Epithelial cell of prostate (primary cell): ENCODE results near the gene TDG.
"Not testable (repeated sequence)": the region's sequence is repeated elsewhere in the genome, so short reads cannot be mapped to it uniquely, and the experiment has no call there.

Source experiments
- DNase-seq: peaks from one replicate; pipeline ENCODE4 v3.0.0-alpha.2; 2011; ENCODE audit warnings: low read depth, low spot score
- H3K27ac ChIP-seq: fragments of 450-650 bp; 2 replicates; pipeline ENCODE4 v1.5.1; 2017; ENCODE audit warnings: mild to moderate bottlenecking

TDG gene

GRCh38 chr12:104012331-104012730 lies 46.7 kb downstream of the TDG start:
- H3K27ac ChIP-seq, result no peak overlapping the region
- no peak for DNase-seq

DNA sequence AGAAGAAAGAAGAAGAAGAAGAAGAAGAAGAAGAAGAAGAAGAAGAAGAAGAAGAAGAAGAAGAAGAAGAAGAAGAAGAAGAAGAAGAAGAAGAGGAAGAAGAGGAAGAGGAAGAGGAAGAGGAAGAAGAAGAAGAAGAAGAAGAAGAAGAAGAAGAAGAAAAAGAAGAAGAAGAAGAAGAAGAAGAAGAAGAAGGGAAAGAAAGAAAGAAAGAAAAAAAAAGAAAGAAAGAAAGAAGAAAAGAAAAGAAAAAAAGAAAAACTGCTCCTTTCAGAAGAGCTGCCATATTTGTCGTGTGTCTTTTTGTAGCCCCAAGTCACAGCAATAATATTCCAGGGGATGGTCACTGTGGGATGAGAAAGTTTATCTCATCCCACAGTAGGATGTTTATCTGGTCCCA lies 56.2 kb downstream of the TDG start:
- not testable (repeated sequence) for DNase-seq, H3K27ac ChIP-seq

DNA sequence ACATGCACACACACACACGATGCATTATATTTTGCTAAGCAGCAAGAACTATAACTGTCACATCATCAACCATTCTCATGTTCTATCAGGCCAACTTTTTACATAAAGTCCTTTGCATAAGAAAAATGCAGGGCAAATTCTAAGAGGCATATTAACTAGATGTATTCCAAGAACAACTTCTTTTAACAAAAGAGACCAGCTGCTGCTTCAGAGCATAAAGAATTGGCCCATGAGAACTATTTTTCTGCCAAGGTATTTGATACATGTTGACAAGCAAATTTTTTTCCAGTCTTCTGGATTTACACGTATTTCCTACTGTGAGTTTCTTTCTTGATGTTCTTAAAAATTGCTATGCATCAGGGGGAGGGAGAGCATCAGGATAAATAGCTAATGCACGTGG lies 57.1 kb downstream of the TDG start:
- DNase-seq, result no peak
- H3K27ac ChIP-seq, result no peak overlapping the region

GRCh38 chr12:104023710-104024109 lies 58.0 kb downstream of the TDG start:
- H3K27ac ChIP-seq, result no peak overlapping the region
- DNase-seq, result no peak

DNA sequence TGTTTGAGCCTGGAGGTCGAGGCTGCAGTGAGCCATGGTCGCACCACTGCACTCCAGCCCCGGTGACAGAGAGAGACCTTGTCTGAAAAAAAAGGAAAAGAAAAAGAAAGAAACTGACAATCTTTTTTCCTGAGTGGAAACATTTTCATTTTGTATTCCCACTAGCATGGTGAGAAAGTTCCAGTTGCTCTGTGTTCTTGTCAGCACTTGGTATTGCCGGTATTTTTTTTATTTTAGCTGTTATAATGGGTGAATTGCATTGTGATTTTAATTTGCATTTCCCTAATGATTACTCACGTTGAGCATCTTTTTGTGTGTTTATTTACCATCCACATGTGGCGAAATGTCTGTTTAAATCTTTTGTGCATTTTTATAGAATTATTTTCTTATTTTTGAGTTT lies 58.7 kb downstream of the TDG start:
- DNase-seq, result no peak
- no peak overlapping the region for H3K27ac ChIP-seq

DNA sequence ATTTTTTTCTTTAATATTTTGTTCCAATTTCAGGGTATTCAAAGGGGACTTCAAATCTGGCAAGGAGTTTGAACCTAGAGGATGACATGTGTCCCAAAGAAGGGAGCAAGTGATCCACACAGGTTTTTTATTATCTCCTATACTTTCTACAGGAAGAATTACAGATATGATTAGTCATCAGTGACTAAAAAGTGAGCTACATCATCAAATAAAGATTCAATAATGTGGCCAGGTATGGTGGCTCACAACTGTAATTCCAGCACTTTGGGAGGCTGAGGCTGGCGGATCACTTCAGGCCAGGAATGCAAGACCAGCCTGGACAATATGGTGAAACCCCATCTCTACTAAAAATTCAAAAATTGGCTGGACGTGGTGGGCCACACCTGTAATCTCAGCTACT lies 60.1 kb downstream of the TDG start:
- H3K27ac ChIP-seq, result no peak overlapping the region
- no peak for DNase-seq

DNA sequence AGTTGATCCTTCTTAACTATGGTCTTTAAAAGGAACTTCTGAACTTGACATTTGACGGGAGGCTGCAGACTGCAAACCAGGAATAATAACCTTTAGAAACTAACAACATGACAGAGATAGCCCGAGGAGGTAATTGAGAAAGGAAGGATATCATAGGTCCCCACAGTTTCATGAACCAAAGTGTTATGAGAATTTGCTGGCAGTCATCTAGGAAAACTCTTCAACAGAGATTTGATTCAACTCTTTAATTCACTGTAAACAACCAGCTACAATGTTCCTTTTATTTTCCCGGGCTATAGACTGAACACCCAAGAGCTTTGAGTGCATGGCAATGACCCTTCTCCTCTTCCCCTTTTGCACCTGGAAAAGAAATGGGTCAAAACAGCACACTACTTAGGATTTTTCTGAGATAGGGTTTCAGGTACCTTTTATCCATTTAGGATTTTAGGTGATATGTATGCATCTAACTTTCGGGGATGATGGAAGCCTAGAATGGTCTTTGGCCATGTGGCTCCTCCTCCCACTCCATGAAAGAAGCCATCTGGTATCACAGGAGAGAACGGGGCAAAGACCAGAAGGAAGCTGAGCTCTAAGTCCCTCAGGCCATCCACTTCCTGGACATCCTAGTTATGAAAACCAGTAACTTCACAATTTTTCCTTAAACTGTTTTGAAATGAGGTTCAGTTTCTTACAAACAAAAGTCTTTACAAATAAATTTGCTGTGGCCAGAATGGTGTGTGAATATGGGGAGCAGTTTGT lies 61.3 kb downstream of the TDG start:
- no peak overlapping the region for H3K27ac ChIP-seq
- DNase-seq, result no peak

DNA sequence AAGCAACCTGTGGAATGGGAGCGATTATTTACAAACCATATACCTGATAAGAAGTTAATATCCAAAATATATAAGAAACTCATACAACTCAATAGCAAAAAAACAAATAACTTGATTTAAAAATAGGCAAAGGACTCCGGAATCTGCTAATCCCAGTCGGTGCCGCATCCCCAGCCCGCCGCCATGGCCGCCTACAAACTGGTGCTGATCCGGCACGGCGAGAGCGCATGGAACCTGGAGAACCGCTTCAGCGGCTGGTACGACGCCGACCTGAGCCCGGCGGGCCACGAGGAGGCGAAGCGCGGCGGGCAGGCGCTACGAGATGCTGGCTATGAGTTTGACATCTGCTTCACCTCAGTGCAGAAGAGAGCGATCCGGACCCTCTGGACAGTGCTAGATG lies 64.9 kb downstream of the TDG start:
- not testable (repeated sequence) for DNase-seq, H3K27ac ChIP-seq

DNA sequence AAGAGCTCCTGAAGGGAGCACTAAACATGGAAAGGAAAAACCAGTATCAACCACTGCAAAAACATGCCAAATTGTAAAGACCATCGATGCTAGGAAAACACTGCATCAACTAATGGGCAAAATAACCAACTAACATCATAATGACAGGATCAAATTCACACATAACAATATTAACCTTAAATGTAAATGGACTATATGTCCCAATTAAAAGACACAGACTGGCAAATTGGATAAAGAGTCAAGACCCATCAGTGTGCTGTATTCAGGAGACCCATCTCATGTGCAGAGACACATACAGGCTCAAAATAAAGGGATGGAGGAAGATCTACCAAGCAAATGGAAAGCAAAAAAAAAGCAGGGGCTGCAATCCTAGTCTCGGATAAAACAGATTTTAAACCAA lies 70.5 kb downstream of the TDG start:
- H3K27ac ChIP-seq, DNase-seq: not testable (repeated sequence)
